Caco-2 (cell line): ENCODE data around the gene PWP1. TPM values are rescaled to one million over a fixed set of nuclear protein-coding genes. Genes with fewer than 3 reads are reported as not detected.

Experiments
- BruUV-seq: library from RNA; stranded (reverse); fragments of 400-500 nt; replicated peaks from 2 replicates; lab custom pipeline; 2021; lab: Mats Ljungman, UMichigan
- CTCF ChIA-PET: fragments of 300-600 bp; sonication (Branson Sonifier 250); formaldehyde crosslinking; loops from one replicate; lab custom pipeline; 2022; ENCODE audit warnings: antibody characterized with exemption; lab: Charles Lee
- POLR2A ChIA-PET: fragments of 300-600 bp; sonication (Branson Sonifier 250); formaldehyde crosslinking; loops from one replicate; lab custom pipeline; 2022; ENCODE audit warnings: antibody characterized with exemption; lab: Charles Lee
- DNase-seq, 2 experiments: peaks; one replicate each; pipeline versions ENCODE4 v3.0.0 to v3.0.0-alpha.2; 2020 to 2022
- H3K27me3 ChIP-seq: replicated peaks from 2 replicates; pipeline ENCODE4 v1.6.0; 2011; ENCODE audit warnings: low read length; ENCODE audit not compliant: control insufficient read depth, insufficient read depth
- H3K36me3 ChIP-seq: 2 replicates; pipeline ENCODE4 v1.5.1; 2011; ENCODE audit warnings: low read length; ENCODE audit not compliant: control insufficient read depth, insufficient read depth
- H3K4me1 ChIP-seq: fragments of 250-450 bp; sonication (Bioruptor Pico); 2 replicates; pipeline ENCODE4 v1.5.1; 2020; ENCODE audit warnings: mild to moderate bottlenecking
- H3K4me3 ChIP-seq: 2 replicates; pipeline ENCODE4 v1.5.1; 2011; ENCODE audit warnings: low read depth, mild to moderate bottlenecking, control low read depth, low read length
- H3K9me3 ChIP-seq: fragments of 250-450 bp; sonication (Bioruptor Pico); 2 replicates; pipeline ENCODE4 v1.5.1; 2020; ENCODE audit warnings: mild to moderate bottlenecking, moderate library complexity
- H3K27ac Mint-ChIP-seq: one replicate; pipeline ENCODE4 v1.8.0; 2022; ENCODE audit warnings: mixed read lengths; ENCODE audit not compliant: unreplicated experiment
- H3K27me3 Mint-ChIP-seq: one replicate; pipeline ENCODE4 v1.8.0; 2022; ENCODE audit warnings: mixed read lengths; ENCODE audit not compliant: insufficient read depth, unreplicated experiment
- H3K36me3 Mint-ChIP-seq: one replicate; pipeline ENCODE4 v1.8.0; 2022; ENCODE audit warnings: mild to moderate bottlenecking, mixed read lengths; ENCODE audit not compliant: insufficient read depth, unreplicated experiment
- H3K4me1 Mint-ChIP-seq: one replicate; pipeline ENCODE4 v1.8.0; 2022; ENCODE audit warnings: low read depth, mixed read lengths; ENCODE audit not compliant: unreplicated experiment
- H3K4me3 Mint-ChIP-seq: one replicate; pipeline ENCODE4 v1.8.0; 2022; ENCODE audit warnings: mild to moderate bottlenecking, moderate library complexity, mixed read lengths; ENCODE audit not compliant: unreplicated experiment
- H3K9me3 Mint-ChIP-seq: one replicate; pipeline ENCODE4 v1.8.0; 2022; ENCODE audit warnings: mixed read lengths; ENCODE audit not compliant: unreplicated experiment
- CTCF ChIP-seq, 2 experiments: fragments of 200-600 bp in 1 of 2; IDR thresholded peaks; 1 replicate in 1 of 2; 2 replicates in 1 of 2; pipeline versions ENCODE4 v1.5.1 to v1.8.0; 2011 to 2022; ENCODE audit warnings: antibody characterized with exemption in 1 of 2, control low read depth in 1 of 2, inconsistent platforms in 1 of 2, low read depth in 1 of 2, low read length in 1 of 2, mild to moderate bottlenecking in 1 of 2, moderate library complexity in 1 of 2; ENCODE audit not compliant: insufficient read depth in 1 of 2, severe bottlenecking in 1 of 2, unreplicated experiment in 1 of 2
- intact Hi-C: fragments of 100-400 bp; cut with micrococcal nuclease; formaldehyde crosslinking; loops from one replicate; pipeline ENCODE4 v1.10.0; 2022; ENCODE audit not compliant: unreplicated experiment
- total RNA-seq: library from RNA; stranded (reverse); gene quantifications from 2 replicates; pipeline ENCODE4 v1.2.3, GENCODE V29; 2022

PWP1 gene
- total RNA-seq, 1 experiment from 2014 or later, result 44.6 TPM

GRCh38 chr12:107650977-107651376, 34.6 kb upstream of the PWP1 start:
- CTCF ChIA-PET, result no interaction called here
- POLR2A ChIA-PET, result no interaction called here
- H3K9me3 Mint-ChIP-seq, result no peaks in the 10 kb centered on the region

GRCh38 chr12:107651571-107652449, 33.8 kb upstream of the PWP1 start:
- Histone ChIP-seq H3K4me1 (no peaks in the 10 kb centered on the region), H3K27me3 (no peaks in the 10 kb centered on the region), H3K4me3 (no peak overlapping the region), H3K9me3 (no peaks in the 10 kb centered on the region), H3K36me3 (no peaks in the 10 kb centered on the region)
- Mint-ChIP-seq H3K9me3 (no peaks in the 10 kb centered on the region), H3K27ac (no peak overlapping the region), H3K36me3 (no peaks in the 10 kb centered on the region), H3K4me1 (no peaks in the 10 kb centered on the region), H3K4me3 (no peak overlapping the region), H3K27me3 (peaks cover 9% of the 10 kb centered on the region)
- no TSS peak for BruUV-seq
- TF ChIP-seq CTCF (IDR thresholded peaks at IDR 0.05; ENCODE audit: insufficient read depth in 1 of 2, low read depth in 1 of 2, low read length in 1 of 2, severe bottlenecking in 1 of 2, unreplicated experiment in 1 of 2), result no peak
- ChIA-PET POLR2A (no interaction called here), CTCF (no interaction called here)
- intact Hi-C loops, result no loop called here
- no peak for DNase-seq

More at GRCh38 chr12:107650977-107651376, 34.6 kb upstream of the PWP1 start:
- H3K27ac Mint-ChIP-seq, result no peak overlapping the region
- Histone ChIP-seq H3K4me3 (no peak overlapping the region), H3K9me3 (no peaks in the 10 kb centered on the region), H3K4me1 (no peaks in the 10 kb centered on the region), H3K36me3 (no peaks in the 10 kb centered on the region), H3K27me3 (no peaks in the 10 kb centered on the region)
- no peak overlapping the region for H3K4me3 Mint-ChIP-seq
- H3K4me1 Mint-ChIP-seq, result no peaks in the 10 kb centered on the region
- H3K27me3 Mint-ChIP-seq, result peaks cover 9% of the 10 kb centered on the region
- H3K36me3 Mint-ChIP-seq, result no peaks in the 10 kb centered on the region
- no peak for TF ChIP-seq CTCF (IDR thresholded peaks at IDR 0.05; ENCODE audit: insufficient read depth in 1 of 2, low read depth in 1 of 2, low read length in 1 of 2, severe bottlenecking in 1 of 2, unreplicated experiment in 1 of 2)
- no TSS peak for BruUV-seq
- intact Hi-C loops, result no loop called here
- no peak for DNase-seq

- no peaks in the 10 kb centered on the region for H3K9me3 Mint-ChIP-seq
- no peak for DNase-seq
- no TSS peak for BruUV-seq
- no peaks in the 10 kb centered on the region for H3K4me1 Mint-ChIP-seq
- ChIA-PET CTCF (no interaction called here), POLR2A (interaction anchor here (0.6 kb wide), 1 partner anchor 635 kb away, joined by 3 read pairs; no protein-coding TSS in a partner anchor)
- Histone ChIP-seq H3K27me3 (no peaks in the 10 kb centered on the region), H3K4me3 (no peak overlapping the region), H3K36me3 (no peaks in the 10 kb centered on the region), H3K9me3 (no peaks in the 10 kb centered on the region), H3K4me1 (no peaks in the 10 kb centered on the region)
- no peak overlapping the region for H3K4me3 Mint-ChIP-seq
- intact Hi-C loops, result no loop called here
- H3K27ac Mint-ChIP-seq, result no peak overlapping the region
- H3K36me3 Mint-ChIP-seq, result no peaks in the 10 kb centered on the region
- no peak for TF ChIP-seq CTCF (IDR thresholded peaks at IDR 0.05; ENCODE audit: insufficient read depth in 1 of 2, low read depth in 1 of 2, low read length in 1 of 2, severe bottlenecking in 1 of 2, unreplicated experiment in 1 of 2)
- peaks cover 9% of the 10 kb centered on the region for H3K27me3 Mint-ChIP-seq
Measured at GRCh38 chr12:107653519-107653918, 32.1 kb upstream of the PWP1 start.
